GM23248 (cell line): ENCODE measurements around the gene ING5. TPM values are rescaled to one million over a fixed set of nuclear protein-coding genes. Genes with fewer than 3 reads are reported as not detected.
A peak's percentile ranks its signal among the peaks of the same experiment; 100 is the strongest.

Source experiments
- DNase-seq: peaks from one replicate; pipeline ENCODE4 v3.0.0-alpha.2; 2015
- H2AFZ ChIP-seq: fragments of 200-600 bp; sonication (generic); 2 replicates; pipeline ENCODE4 v1.6.1; 2016; ENCODE audit warnings: antibody characterized with exemption
- H3F3A ChIP-seq: fragments of 200-600 bp; sonication (generic); 2 replicates; pipeline ENCODE4 v1.6.1; 2016; ENCODE audit warnings: mild to moderate bottlenecking, antibody characterized with exemption, mixed run types; ENCODE audit not compliant: insufficient read depth
- H3K27ac ChIP-seq: fragments of 200-600 bp; sonication (generic); 2 replicates; pipeline ENCODE4 v1.5.1; 2016; ENCODE audit warnings: mild to moderate bottlenecking
- H3K27me3 ChIP-seq: fragments of 200-600 bp; sonication (generic); replicated peaks from 2 replicates; pipeline ENCODE4 v1.6.1; 2016; ENCODE audit warnings: mild to moderate bottlenecking; ENCODE audit not compliant: insufficient read depth
- H3K36me3 ChIP-seq: fragments of 200-600 bp; sonication (generic); 2 replicates; pipeline ENCODE4 v1.6.1; 2016; ENCODE audit warnings: low read depth, mild to moderate bottlenecking
- H3K4me1 ChIP-seq: fragments of 200-600 bp; sonication (generic); 2 replicates; pipeline ENCODE4 v1.6.1; 2016; ENCODE audit warnings: mild to moderate bottlenecking; ENCODE audit not compliant: insufficient read depth
- H3K4me2 ChIP-seq: fragments of 200-600 bp; sonication (generic); one replicate; pipeline ENCODE4 v1.6.1; 2016; ENCODE audit warnings: mild to moderate bottlenecking; ENCODE audit not compliant: unreplicated experiment
- H3K4me3 ChIP-seq: fragments of 200-600 bp; sonication (generic); 2 replicates; pipeline ENCODE4 v1.5.1; 2016; ENCODE audit warnings: mild to moderate bottlenecking
- H3K79me2 ChIP-seq: fragments of 200-600 bp; sonication (generic); 2 replicates; pipeline ENCODE4 v1.6.1; 2016; ENCODE audit warnings: mild to moderate bottlenecking; ENCODE audit not compliant: insufficient read depth
- H3K9ac ChIP-seq: fragments of 200-600 bp; sonication (generic); 2 replicates; pipeline ENCODE4 v1.6.1; 2016; ENCODE audit warnings: mild to moderate bottlenecking
- H3K9me2 ChIP-seq: fragments of 200-600 bp; sonication (generic); 2 replicates; pipeline ENCODE4 v1.6.1; 2016; ENCODE audit warnings: mixed run types, mild to moderate bottlenecking, moderate library complexity; ENCODE audit not compliant: insufficient read depth
- H3K9me3 ChIP-seq: fragments of 200-600 bp; sonication (generic); one replicate; pipeline ENCODE4 v1.6.1; 2017; ENCODE audit warnings: low read depth
- H4K20me1 ChIP-seq: fragments of 200-600 bp; sonication (generic); 2 replicates; pipeline ENCODE4 v1.6.0; 2016; ENCODE audit not compliant: insufficient read depth
- EZH2 ChIP-seq: fragments of 200-600 bp; sonication (generic); IDR thresholded peaks from 2 replicates; pipeline ENCODE4 v1.6.1; 2018; ENCODE audit warnings: antibody characterized with exemption, mild to moderate bottlenecking; ENCODE audit not compliant: insufficient read depth, poor library complexity, severe bottlenecking
- EZH2phosphoT487 ChIP-seq: fragments of 200-600 bp; sonication (generic); IDR thresholded peaks from 2 replicates; pipeline ENCODE4 v1.6.1; 2018; ENCODE audit warnings: antibody characterized with exemption, moderate library complexity, mild to moderate bottlenecking, low read depth; ENCODE audit not compliant: insufficient read depth
- WGBS, 2 experiments: methylation state at CpG; one replicate each; pipeline ENCODE4 v1.1.6; 2015 to 2017; ENCODE audit warnings: low lambda C conversion rate in 2 of 2, low coverage in 1 of 2; ENCODE audit errors: missing lambda C conversion rate in 2 of 2; 5-methylcytosine and 5-hydroxymethylcytosine counted together
- in situ Hi-C: fragments of 300-500 bp; cut with MboI; formaldehyde crosslinking; loops from 2 replicates; pipeline ENCODE4 v1.15.0; 2020
- polyA plus RNA-seq: library from polyadenylated mRNA; unstranded; fragments of >200 nt; fragmentation: Nextera tagmentation; extraction: Ambion mirVana; gene quantifications from 2 replicates; pipeline ENCODE4 v1.2.1, GENCODE V29; 2016
- total RNA-seq: library from RNA; depleted of rRNA; stranded (reverse); fragments of >200 nt; shearing (Covaris generic); gene quantifications from 2 replicates; pipeline ENCODE4 v1.2.3, GENCODE V29; 2014

Gene ING5
- total and polyA plus RNA-seq, 2 experiments from 2014 or later = 9.8 to 20.3 TPM

- H3K79me2 ChIP-seq = peaks cover 75% of the 10 kb centered on the region
Observed at GRCh38 chr2:241686324-241686649, 15.6 kb upstream of the ING5 start.

DNA sequence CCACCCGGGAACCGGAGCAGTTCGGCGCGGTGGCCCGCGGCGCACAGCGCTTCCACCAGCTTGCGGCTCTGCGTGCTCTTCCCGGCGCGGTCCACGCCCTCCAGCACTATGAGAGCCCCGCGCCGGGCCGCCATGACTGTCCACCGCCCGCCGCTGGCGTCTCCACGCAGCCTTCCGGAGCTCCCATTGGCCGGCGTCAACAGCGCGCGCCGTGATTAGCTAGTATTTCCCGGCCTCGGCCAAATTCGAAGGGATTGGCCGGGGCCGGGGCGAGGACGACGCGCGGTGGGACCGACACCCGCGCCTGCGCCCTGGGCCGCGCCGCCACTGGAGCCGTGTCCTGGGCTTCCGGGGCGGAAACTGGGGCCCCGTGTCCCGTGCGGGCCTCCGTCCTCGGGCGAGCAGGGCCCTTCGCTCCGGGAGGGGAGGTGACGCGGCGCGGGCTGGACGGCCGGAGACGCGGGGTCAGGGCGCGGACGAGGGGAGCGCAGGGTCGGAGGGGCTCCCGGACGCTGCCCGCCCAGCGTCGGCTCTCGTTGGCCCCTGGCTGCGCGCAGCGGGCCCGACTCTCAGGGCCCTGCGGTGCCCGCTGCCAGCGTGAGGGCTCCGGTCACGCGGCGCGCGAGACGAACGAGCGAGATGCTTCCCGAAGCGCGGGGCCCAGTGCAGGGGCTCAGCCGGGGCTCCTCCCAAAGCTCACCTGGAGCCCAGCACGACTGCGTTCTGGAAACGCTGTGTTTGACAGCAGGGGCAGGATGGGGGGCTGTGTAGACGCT, 15.0 kb upstream of the ING5 start, which contains the start of gene DTYMK:
Gene DTYMK (minus strand): TSS at position 166 of the 776 bp plus-strand sequence. CDS start 32 bp downstream, at position 134.
- no peak for TF ChIP-seq EZH2phosphoT487
- TF ChIP-seq EZH2 = no peak
- peaks cover 26% of the 10 kb centered on the region for H3K4me1 ChIP-seq
- peak; percentile 99 for DNase-seq
- H3K4me2 ChIP-seq = peak within 1 kb of the TSS; percentile 83
- H3K27me3 ChIP-seq = no peaks in the 10 kb centered on the region
- no peaks in the 10 kb centered on the region for H4K20me1 ChIP-seq
- 0 to 1% methylated on average over 89 to 102 of the region's 102 CpGs for WGBS, 2 experiments
- H3K9ac ChIP-seq = peak within 1 kb of the TSS; percentile 98
- H3K4me3 ChIP-seq = peak within 1 kb of the TSS; percentile 95
- no peaks in the 10 kb centered on the region for H3K9me3 ChIP-seq
- peaks cover 26% of the 10 kb centered on the region for H3F3A ChIP-seq
- in situ Hi-C loops = no loop called here
- no peaks in the 10 kb centered on the region for H3K9me2 ChIP-seq
- peak within 1 kb of the TSS; percentile 92 for H3K27ac ChIP-seq
- H3K79me2 ChIP-seq = peaks cover 75% of the 10 kb centered on the region
- H3K36me3 ChIP-seq = peaks cover 6% of the 10 kb centered on the region
- peak within 1 kb of the TSS; percentile 81 for H2AFZ ChIP-seq

More at GRCh38 chr2:241686324-241686649, 15.6 kb upstream of the ING5 start:
- in situ Hi-C loops = no loop called here
- Histone ChIP-seq H2AFZ (peak overlapping the region; percentile 81), H3K9me3 (no peaks in the 10 kb centered on the region), H3K4me3 (peak overlapping the region; percentile 95), H3K27me3 (no peaks in the 10 kb centered on the region), H3K9ac (peak overlapping the region; percentile 98), H3K36me3 (peaks cover 6% of the 10 kb centered on the region), H3K4me2 (peak overlapping the region; percentile 83), H3K9me2 (no peaks in the 10 kb centered on the region), H4K20me1 (no peaks in the 10 kb centered on the region), H3F3A (peaks cover 27% of the 10 kb centered on the region), H3K4me1 (peaks cover 28% of the 10 kb centered on the region), H3K27ac (peak overlapping the region; percentile 57)
- DNase-seq = no peak
- TF ChIP-seq EZH2 (no peak), EZH2phosphoT487 (no peak)
- 1 to 3% methylated on average over 25 to 31 of the region's 37 CpGs for WGBS, 2 experiments

GRCh38 chr2:241689306-241689705, 12.5 kb upstream of the ING5 start:
- Histone ChIP-seq H3K4me2 (no peak overlapping the region), H3K9me2 (no peaks in the 10 kb centered on the region), H3K36me3 (peaks cover 1% of the 10 kb centered on the region), H3F3A (peaks cover 14% of the 10 kb centered on the region; the same call in 1 of the 2 replicates), H3K4me1 (peaks cover 30% of the 10 kb centered on the region), H4K20me1 (no peaks in the 10 kb centered on the region), H3K9ac (no peak overlapping the region), H3K9me3 (no peaks in the 10 kb centered on the region), H3K4me3 (no peak overlapping the region), H2AFZ (no peak overlapping the region), H3K27me3 (no peaks in the 10 kb centered on the region), H3K27ac (no peak overlapping the region), H3K79me2 (peaks cover 54% of the 10 kb centered on the region)
- no peak for TF ChIP-seq EZH2phosphoT487
- TF ChIP-seq EZH2 = no peak
- WGBS, 2 experiments = 88% methylated on average over 10 of the region's 10 CpGs
- in situ Hi-C loops = no loop called here
- no peak for DNase-seq

DNA sequence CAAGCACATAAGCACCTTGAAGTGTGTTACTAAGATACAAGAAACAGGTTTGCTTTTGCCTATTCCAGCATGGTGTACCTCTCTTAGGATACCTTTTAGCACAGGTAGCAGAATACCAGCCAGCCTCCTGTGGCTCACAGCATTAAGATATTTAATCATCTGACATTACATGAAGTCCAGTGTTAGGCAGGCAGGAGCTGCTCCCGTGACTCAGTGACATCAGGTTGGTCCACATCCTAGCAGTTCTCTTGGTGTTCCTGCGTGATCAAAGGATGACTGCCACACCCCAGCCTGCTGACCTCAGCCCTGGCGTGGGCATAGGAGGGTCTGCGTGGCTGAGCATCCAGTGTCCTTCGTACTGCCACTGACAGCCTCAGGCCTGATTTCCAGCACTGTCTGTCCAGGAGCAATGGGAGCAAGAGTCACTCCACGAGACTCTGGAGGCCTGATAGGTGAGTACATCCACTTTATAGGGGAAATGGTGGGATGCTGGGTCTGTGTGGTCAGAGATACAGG, 11.6 kb upstream of the ING5 start:
- H3K27me3 ChIP-seq = no peaks in the 10 kb centered on the region
- in situ Hi-C loops = no loop called here
- WGBS, 2 experiments = 83 to 86% methylated on average over 6 of the region's 6 CpGs
- H3K27ac ChIP-seq = no peak overlapping the region
- no peaks in the 10 kb centered on the region for H3K9me3 ChIP-seq
- no peak overlapping the region for H3K4me2 ChIP-seq
- H3K4me3 ChIP-seq = no peak overlapping the region
- H3K79me2 ChIP-seq = peaks cover 45% of the 10 kb centered on the region
- no peaks in the 10 kb centered on the region; the same call in 1 of the 2 replicates for H3K36me3 ChIP-seq
- H2AFZ ChIP-seq = no peak overlapping the region
- no peaks in the 10 kb centered on the region for H4K20me1 ChIP-seq
- peaks cover 30% of the 10 kb centered on the region for H3K4me1 ChIP-seq
- H3F3A ChIP-seq = peaks cover 19% of the 10 kb centered on the region; the same call in 1 of the 2 replicates
- H3K9ac ChIP-seq = no peak overlapping the region
- no peaks in the 10 kb centered on the region for H3K9me2 ChIP-seq
- DNase-seq = no peak
- TF ChIP-seq EZH2 = no peak
